LNCaP clone FGC (cell line): ENCODE measurements around the gene STIM2.

Experiments used
- DNase-seq: peaks from one replicate; pipeline ENCODE4 v3.0.0-alpha.2; 2011; ENCODE audit warnings: low read depth
- H3K4me3 ChIP-seq: 2 replicates; pipeline ENCODE4 v1.5.1; 2011; ENCODE audit warnings: mild to moderate bottlenecking, low read depth, low read length, control low read depth
- CTCF ChIP-seq: IDR thresholded peaks from 2 replicates; pipeline ENCODE4 v1.5.1; 2012; ENCODE audit warnings: mild to moderate bottlenecking; ENCODE audit not compliant: control insufficient read depth, insufficient read depth; ENCODE audit errors: extremely low read depth

The STIM2 gene

DNA sequence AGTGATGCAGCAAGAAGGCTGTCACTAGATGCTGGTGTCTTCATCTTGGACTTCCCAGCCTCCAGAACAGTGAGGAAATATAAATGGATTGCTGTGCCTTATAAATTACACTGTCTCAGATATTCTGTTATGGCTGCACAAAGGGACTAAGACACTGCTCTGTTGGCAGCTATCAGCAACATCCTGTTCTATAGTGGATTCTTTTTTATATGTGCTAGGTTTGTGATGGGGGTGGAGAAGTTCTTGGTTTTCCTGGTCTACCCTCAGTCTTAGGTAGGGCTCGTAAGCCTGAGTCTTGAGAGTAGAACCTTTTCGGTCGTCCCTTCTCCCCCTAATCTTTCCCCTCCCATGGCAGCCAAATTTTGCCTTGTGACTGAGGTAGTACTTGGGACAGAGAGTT lies 17.3 kb downstream of the STIM2 start:
- H3K4me3 ChIP-seq, result no peak overlapping the region
- no peak for TF ChIP-seq CTCF
- no peak for DNase-seq

- no peak for DNase-seq
- no peak for TF ChIP-seq CTCF
- no peak overlapping the region for H3K4me3 ChIP-seq
Measured at GRCh38 chr4:26878794-26879391, 18.3 kb downstream of the STIM2 start.

- TF ChIP-seq CTCF, result no peak
- H3K4me3 ChIP-seq, result no peak overlapping the region
- no peak for DNase-seq
Measured at GRCh38 chr4:26879805-26880204, 19.2 kb downstream of the STIM2 start.

GRCh38 chr4:26884026-26884425 lies 23.4 kb downstream of the STIM2 start:
- H3K4me3 ChIP-seq, result no peak overlapping the region
- no peak for DNase-seq
- TF ChIP-seq CTCF, result no peak

DNA sequence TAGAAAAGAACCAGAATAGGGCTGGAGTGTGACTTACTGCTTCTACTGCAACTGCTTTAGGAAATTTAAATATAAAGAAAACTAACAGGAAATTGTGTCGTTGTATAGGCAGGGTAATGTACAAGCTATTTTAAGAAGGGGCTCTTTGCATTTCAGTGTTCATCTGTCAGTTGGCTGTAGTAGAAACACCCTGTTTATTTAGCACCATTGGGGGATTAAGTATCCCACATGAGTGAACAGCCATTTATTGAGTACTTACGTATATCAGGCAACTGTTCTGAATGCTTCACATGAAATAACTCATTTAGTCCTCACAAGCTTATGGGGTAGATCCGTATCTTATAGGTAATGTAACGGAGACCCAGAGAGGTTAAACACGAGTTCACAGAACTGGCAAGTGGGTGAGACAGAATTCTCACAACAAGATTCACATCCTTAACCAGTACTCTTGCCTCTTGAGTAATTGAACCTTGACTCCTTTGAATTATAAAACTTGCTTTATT lies 23.9 kb downstream of the STIM2 start:
- TF ChIP-seq CTCF, result no peak
- DNase-seq, result no peak

DNA sequence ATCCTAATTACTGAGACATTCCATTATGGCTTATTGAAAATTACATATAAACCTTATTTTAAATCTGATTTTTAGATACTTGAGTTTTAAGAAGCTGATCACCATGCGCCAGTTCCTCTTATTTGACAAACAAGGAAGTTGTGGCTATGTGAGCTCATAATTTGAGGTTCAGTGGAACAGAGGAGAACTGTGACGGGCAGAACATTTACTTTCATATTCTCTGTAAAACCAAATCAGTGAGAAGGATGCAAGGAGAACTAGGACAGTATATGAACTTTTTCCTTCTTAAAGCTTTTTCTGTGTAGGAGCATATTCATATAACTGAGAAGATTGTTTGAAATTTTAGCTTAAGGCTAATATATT lies 25.3 kb downstream of the STIM2 start:
- no peak for TF ChIP-seq CTCF
- H3K4me3 ChIP-seq, result peak overlapping the region; percentile 5
- peak; percentile 25 for DNase-seq

More for the DNA sequence above, 23.9 kb downstream of the STIM2 start:
- H3K4me3 ChIP-seq, result no peak overlapping the region

GRCh38 chr4:26887143-26887542 lies 26.5 kb downstream of the STIM2 start:
- no peak for TF ChIP-seq CTCF
- H3K4me3 ChIP-seq, result no peak overlapping the region
- DNase-seq, result no peak
